NCI-H748 (cell line): ENCODE data around the gene CDK5R1.

Experiments
- DNase-seq: peaks from one replicate; lab custom pipeline; 2025; ENCODE audit not compliant: unreplicated experiment; lab: John Stamatoyannopoulos, UW

Gene CDK5R1

DNA sequence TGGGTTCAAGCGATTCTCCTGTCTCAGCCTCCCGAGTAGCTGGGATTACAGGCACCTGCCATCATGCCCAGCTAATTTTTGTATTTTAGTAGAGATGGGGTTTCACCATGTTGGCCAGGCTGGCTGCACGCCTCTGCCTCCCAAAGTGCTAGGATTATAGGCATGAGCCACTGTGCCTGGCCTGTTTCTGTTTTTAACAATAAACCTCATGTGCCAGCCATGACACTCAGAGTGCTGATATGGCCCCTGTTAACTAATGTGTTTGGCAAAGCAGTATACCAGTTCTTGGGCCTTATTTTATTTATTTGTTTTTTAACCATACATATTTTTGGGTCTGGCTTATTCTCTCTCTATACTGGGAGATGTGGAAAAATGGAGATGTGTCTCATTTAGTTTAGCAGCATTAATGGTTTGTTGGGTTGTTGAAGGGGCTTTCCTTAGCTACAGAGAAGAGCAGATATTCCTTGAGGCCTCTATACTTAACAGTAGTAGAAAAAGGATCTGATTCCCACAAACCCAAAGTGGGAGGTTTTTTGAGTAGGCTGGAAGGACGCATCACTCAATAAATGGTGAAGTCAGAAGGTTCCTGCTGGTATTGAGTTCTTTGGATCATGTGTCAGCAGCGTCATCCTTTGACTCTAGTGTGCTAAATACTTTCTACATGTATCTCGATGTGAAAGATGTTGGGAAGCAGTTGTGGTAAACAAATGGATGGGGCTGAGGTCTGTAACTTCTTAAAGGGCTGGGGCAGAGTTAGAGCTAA lies 16.2 kb upstream of the CDK5R1 start:
- no peak for DNase-seq

GRCh38 chr17:32471652-32472051 lies 15.1 kb upstream of the CDK5R1 start:
- no peak for DNase-seq

DNA sequence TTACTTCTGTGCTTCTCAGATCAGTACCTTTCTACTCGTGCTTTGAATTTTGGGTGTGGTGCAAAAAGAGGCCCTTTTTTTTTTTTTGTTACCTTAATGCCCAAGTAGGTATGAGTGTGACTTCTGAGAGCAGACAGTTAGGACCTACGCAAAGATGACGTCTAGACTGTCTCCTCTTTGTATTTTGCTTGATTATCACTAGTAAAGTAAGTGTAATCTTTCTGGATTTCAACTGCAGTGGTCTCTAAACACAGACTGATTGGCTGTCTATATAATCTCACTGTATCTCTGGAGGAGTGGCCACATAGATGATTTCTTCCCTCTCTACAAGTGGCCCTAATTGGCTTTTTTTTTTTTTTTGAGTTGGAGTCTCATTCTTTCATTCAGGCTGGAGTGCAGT lies 11.5 kb upstream of the CDK5R1 start:
- DNase-seq = no peak

DNA sequence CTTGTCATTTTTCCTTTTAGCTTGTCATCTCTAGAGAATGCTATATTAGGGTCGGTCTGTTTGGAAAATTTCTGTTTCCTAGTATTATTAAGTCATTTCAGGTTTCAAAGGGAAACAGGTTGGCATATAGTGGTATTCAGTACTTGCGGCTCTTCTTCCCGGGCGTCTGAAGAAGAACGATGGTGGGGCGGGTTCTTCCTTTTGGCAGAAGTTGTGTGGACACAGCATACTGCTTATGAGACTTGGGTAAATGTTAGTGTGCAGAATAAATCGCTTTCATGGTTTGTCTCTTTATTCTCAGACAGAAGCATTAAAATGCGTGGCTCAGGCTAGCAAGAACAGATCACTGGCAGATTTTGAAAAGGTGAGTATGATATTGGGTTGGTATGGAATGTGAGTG lies 9.6 kb upstream of the CDK5R1 start:
- DNase-seq = no peak

DNA sequence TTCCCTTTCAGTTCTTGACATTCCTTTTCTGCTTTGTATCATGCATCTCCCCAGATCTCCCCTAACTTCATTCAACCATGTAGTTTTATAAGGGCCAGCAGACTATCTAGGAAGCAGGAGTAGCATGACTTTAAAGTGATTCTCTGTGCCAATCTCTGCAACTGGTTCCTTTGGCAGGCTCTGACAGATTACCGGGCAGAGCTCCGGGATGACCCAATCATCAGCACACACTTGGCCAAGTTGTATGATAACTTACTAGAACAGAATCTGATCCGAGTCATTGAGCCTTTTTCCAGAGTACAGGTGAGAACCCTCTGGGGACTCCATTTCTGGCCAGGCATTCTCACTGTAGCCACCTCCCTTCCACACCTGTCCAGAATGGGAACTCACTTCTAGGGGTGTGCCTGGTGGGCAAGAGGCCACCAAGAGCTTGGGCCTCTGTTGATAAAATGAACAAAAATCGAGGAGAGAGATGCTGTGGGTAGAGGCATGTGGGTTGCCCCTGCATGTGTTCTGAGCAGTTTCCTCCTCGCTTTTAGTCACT lies 7.6 kb upstream of the CDK5R1 start:
- no peak for DNase-seq

DNA sequence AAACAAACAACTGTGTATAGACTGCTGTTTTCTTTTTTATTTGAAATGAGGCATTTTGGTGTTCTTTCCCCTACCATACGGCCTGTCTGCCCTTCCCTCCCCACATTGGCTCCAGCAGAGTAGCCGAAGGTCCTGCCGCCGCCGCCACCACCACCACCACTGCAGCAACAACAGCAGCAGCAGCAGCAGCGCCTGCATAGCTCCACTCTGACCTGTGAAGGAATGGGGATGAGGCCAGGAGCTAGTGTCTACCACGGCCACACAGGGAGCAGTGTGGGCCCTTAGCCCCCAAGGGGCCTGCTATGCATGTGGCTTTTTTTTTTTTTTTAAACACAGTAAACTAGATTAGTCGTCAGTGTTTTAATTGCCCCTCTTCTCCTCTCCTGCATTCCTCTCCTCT lies 5.6 kb upstream of the CDK5R1 start:
- DNase-seq = no peak

DNA sequence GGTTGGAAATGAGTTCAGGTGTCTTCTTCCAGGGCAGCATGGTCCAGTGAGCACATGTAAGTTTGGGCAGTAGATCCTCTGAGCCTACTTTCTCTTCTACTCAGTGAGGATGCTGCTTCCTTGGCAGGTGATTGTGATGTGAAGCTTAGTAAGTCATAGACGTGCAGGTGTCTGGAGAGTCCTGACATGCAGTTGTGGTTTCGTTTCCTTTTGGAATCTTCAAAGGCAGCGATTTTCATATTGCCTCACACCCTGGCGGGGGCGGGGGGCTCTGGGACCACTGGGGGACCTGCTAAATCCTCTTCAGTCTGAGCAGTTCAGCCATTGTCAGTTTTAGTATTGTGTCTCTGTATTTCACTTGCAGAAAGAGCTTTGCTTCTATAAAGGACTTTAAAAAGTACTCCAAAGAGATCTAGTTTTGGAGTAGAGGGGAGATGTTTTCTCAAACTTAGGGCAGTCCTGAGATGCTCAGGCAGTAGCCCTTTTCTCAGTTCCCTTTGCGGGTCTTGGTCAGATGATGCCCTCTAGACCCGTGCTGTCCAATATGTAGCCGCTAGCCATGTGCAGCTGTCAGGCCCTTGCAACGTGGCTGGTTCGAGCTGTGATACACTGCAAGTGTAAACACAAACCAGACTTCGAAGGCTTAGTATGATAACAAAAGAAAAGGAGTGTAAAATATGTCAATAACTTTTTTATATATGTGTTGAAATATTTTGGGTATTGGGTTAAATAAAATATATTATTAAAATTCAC lies 4.0 kb upstream of the CDK5R1 start:
- no peak for DNase-seq

DNA sequence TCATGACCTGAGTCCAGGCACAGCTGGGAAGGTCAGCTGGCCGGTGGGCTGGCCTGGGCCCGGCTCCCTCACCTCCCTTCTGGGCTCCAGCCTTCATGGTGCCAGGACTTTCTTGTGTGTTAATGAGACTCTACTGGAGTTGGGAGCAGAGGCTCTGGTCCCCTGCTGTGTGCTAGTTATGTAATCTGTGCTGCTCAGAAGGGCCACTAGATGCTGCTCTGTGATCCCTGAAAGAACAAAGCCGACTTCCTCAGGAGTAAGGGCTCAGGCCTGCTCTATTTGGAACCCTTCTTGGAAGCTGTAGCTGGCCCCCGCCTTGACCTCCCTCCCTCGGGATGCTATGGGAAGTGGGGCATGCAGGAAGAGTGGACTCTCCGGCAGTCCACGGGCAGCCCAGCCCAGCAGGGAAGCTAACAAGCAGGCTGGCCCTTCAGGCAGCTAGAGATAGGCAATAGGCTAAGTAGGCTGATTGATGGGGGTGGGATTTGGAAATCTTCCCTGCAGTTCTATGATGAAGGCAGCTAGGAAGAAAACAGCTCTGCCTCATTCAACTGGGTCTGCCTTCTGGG lies 3.3 kb upstream of the CDK5R1 start:
- DNase-seq = peak; percentile 85

GRCh38 chr17:32484041-32484461 lies 2.7 kb upstream of the CDK5R1 start:
- no peak for DNase-seq

DNA sequence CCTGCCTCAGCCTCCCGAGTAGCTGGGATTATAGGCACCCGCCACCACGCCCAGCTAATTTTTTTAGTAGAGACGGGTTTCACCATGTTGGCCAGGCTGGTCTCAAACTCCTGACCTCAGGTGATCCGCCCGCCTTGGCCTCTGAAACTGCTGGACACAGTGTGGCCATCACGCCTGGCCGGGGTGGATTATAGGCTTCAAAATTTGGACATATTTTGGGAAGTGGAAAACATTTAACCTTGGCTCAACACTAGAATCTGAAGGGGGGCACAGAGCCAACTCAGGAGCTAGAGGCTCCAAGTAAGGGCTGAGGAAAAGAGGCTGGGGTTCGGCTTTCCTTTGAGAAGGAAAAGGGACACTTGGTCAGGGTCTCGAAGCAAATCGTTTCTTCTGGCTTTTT lies 2.2 kb upstream of the CDK5R1 start:
- DNase-seq = no peak

DNA sequence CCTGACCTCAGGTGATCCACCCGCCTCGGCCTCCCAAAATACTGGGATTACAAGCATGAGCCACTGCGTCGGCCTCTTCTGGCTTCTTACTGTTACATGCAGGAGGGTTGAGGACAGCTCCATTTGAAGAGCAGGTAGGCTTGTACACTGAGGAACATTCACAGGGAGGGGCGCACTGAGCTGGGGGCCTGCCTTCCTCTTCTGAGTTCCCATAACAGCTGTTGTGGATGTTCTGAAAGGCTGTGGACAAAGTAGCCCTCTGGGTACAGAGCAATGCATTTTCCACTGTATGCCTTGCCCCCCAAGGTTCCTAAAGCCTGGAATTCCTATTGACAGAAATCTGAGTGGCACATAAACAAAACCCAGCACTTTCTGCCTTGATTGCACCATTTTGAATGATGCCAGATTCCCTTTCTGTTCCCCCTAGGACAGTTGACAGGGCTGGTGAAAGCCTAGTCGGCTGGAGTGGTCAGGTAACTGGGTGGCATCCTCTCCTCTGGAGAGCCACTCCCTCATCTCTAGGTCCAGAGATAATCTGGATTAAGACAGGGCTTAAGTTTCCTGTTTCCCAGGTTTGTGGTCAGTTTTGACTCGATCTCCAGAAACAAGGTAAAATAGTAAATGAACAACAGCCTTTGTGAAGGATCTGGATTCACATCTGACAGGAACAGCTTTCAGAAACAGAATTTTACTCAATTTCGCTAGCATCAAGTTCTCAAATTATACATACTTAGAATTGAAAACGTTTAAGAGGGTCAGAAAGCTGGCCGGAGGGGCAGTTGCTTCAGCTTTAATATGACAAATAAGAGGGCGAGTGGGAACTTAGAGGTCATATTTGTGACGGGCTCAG lies 1.3 kb upstream of the CDK5R1 start:
- no peak for DNase-seq

DNA sequence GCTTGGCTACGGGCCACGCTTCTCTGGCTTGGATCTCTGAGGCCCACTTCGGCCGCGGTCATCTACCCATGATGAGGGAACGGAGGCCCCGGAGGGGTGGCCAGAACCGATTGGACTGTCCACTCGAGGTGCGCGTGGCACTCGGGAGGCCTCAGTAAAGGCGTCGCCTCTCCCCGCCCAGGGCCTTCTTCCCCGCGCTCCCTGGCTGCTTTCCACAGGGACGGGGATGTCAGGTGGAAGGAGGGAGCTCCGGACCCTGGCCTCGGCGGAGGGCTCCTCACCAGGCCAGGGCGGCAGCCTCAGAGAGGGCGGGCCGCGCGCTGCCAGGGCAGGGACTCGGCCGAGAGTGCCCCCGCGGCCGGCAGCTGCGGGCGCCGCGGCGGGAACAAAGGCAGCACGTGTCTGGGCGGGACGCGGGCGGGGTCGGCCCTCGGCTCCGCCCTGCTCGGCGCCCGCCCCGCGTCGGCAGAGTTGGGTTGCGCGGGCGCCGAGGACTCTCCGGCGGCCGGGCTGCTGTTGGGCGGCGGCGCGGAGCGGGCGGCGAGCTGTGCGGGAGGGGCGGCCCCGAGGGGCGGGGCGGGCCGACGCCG lies 587 bp upstream of the CDK5R1 start:
- peak; percentile 92 for DNase-seq

DNA sequence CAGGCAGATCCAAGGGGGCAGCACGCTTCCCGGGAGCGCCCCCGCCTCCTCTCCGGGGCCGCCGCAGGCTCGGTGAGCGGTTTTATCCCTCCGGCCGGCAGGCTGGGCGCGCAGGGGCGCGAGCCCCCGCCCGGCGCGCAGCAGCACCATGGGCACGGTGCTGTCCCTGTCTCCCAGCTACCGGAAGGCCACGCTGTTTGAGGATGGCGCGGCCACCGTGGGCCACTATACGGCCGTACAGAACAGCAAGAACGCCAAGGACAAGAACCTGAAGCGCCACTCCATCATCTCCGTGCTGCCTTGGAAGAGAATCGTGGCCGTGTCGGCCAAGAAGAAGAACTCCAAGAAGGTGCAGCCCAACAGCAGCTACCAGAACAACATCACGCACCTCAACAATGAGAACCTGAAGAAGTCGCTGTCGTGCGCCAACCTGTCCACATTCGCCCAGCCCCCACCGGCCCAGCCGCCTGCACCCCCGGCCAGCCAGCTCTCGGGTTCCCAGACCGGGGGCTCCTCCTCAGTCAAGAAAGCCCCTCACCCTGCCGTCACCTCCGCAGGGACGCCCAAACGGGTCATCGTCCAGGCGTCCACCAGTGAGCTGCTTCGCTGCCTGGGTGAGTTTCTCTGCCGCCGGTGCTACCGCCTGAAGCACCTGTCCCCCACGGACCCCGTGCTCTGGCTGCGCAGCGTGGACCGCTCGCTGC lies 832 bp downstream of the CDK5R1 start:
- peak; percentile 65 for DNase-seq

- peak; percentile 50 for DNase-seq
Measured at GRCh38 chr17:32488177-32488542, 1.4 kb downstream of the CDK5R1 start.

- DNase-seq = no peak
Measured at GRCh38 chr17:32488604-32489180, 1.9 kb downstream of the CDK5R1 start.

DNA sequence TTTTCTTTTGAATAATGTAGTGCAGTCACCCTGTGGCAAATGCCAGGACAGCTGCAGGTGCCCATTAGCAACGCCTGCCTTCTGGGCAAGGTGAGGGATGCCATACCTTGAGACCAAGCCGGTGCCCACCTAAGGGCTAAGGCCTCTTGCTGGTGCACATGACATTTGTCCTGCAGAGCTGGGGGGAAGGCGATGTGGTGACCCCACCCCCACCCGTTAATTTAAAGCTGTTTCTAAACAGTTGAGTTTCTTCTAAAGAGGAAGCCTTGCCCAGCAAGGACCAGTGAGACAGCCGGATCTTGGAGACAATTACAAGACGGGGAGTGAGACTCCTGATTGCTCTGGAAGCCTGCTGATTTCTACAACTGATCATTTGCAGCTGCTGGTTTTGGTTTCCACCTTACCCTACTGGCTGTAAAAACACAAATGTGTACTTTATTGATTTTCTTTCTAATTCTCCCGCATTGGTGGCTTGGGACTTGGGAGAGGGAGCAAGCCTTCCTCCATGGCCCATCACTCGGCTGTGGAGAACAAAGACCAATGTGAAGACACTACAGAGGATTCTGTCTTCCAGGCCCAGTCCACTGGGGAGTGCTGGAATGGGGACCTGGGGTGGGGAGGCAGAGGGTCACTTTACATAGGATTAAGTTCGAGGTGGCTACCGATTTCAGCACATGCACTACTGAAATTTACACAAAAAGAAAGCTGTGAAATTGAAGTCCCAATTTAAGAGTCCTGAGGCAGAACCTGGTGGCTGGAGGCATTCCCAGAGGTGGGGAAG lies 2.7 kb downstream of the CDK5R1 start:
- no peak for DNase-seq

GRCh38 chr17:32490101-32490482 lies 3.3 kb downstream of the CDK5R1 start:
- DNase-seq = peak; percentile 60

GRCh38 chr17:32491371-32492263 lies 4.8 kb downstream of the CDK5R1 start:
- DNase-seq = no peak
